HG03378 (cell line): ENCODE data around the gene TTLL5.

Source experiments
- ATAC-seq: cut with Tn5 transposase; IDR thresholded peaks from one replicate; pipeline ENCODE4 v1.9.1; 2021; ENCODE audit warnings: mild to moderate bottlenecking, moderate library complexity; ENCODE audit not compliant: unreplicated experiment

Gene TTLL5

GRCh38 chr14:75794615-75795038, 133.6 kb downstream of the TTLL5 start:
- ATAC-seq, result no peak

GRCh38 chr14:75800792-75801191, 139.7 kb downstream of the TTLL5 start:
- no peak for ATAC-seq

DNA sequence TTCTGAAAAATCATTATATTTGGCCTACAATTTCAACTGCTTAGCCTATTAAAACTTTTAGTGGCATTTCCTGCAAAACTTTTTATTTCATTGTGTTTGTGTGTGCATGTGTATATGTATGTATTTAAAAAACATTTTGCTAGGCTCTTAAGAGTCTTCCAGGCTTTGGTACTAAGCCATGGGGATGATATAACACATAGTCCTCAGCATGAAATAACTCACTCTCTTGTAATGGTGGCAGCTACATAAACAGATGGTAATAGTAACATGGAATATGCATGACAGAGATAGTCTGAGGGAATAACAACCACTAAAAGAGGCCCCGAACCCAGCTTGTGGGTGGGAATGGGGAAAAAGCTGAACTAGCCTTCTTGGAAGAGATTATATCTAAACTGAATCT, 141.4 kb downstream of the TTLL5 start:
- no peak for ATAC-seq

GRCh38 chr14:75803765-75804164, 142.7 kb downstream of the TTLL5 start:
- no peak for ATAC-seq

GRCh38 chr14:75804570-75805275, 143.7 kb downstream of the TTLL5 start:
- no peak for ATAC-seq

- ATAC-seq, result no peak
Measured at GRCh38 chr14:75805646-75806045, 144.6 kb downstream of the TTLL5 start.

GRCh38 chr14:75806352-75806832, 145.3 kb downstream of the TTLL5 start:
- no peak for ATAC-seq

DNA sequence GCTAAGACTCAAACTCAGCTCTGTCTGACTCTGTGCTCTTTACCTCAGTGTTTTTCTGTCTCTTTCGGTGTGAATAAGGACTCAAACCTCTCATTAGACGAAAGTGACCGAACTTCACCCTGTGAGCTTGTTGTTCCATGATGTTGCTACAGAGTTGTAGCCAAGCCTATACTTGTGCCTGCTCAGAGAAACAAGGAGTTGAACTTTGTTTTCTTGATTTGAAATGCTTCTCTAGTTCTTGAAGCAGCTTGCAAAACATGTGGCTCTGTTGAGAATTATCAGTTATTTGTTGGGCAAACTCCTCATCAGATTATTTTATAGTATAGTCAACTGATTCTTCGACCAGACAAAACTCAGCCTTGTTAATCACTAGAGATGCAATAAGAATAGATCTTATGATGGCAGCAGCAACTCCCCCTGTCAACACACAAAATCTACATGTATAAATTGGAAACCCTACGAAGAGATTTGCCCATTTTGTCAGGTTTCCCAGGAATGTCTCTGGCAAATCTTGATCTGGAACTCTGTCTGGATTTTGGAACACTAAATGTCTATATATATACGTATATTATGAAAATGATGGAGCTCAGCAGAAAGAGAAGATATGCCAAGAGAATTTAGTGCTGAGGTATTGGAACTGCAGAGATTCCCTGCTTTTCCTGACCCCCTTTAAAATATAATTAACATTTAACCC, 146.8 kb downstream of the TTLL5 start:
- no peak for ATAC-seq

DNA sequence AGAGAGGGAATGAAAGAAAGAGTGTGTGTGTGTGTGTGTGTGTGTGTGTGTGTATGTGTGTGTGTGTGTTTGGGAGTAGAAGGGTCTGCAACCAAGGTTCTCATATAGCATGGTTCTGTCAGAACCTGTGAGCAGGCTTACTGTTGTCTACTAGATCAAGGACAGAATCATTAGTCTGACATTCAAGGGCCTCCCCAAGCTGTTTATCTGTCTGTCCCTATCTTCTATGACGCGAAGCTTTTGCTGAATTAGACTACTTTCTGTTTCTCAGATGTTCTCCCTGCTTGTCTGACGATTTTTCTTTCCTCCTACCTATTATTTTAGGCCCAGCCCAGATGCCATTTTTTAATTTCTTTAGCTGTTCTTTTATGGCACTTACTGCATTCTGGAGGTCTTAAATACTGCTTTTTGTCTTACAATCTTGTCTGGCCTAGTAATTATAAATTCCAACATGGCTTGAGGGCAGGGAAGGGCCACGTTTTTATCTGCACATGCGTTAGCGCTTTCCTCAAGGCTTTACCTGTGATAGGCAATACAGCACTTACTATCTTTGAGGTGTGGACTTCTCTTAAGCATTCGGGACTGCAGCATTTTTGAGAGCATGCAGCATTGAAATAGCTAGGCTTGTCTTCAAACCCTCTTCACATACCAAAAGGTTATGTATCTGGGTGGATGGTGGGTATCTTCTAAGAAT, 150.2 kb downstream of the TTLL5 start:
- ATAC-seq, result no peak

DNA sequence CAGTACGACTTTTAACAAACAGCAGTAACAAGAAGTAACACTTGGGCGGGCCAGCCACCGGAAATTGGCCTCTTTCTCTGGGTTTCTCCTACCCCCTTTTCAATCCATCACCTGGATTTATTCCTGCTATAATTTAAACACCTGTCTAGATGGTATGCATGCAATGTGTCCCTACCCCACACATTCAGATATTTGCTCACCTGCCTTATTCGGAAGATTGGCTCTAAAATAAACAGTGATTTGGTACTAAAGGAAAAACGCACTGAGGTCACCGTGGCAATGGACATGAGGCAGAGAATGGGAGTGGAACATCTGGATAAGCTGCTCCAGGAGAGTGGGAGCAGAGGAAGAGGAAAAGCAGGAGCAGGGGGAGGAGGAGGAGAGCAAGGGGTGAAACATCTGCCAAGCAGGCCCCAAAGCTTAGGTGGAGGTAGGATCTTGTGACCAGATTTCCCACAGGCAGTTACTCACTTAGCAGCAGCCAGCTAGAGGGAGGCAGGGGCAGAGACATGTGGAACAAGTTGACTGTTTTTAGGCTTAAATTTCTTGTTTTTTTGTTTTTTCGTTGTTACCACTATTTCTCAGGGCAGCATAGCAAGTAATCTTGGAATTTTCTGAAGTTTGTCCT, 150.9 kb downstream of the TTLL5 start:
- ATAC-seq, result no peak

DNA sequence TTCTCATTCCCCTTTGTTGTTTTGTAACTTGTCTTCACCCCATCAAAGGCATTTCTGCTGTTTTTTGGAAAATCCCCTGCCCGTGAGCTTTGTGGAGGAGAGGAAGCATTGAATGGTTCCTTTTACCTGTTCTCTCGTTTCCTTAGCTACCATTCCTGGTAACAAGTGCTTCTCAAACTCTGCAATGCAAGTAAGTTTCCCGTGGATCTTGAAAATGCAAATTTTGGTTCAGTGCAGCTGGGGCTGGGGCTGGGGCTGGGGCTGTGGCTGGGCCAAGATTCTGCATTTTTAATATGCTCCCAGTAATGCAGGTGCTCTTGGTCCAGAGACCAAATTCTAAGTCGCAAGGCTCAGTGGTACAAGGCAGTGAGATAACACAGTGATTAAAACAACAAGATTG, 151.6 kb downstream of the TTLL5 start:
- ATAC-seq, result no peak

- ATAC-seq, result no peak
Measured at GRCh38 chr14:75820761-75821160, 159.7 kb downstream of the TTLL5 start.

GRCh38 chr14:75821831-75822521, 160.9 kb downstream of the TTLL5 start:
- no peak for ATAC-seq

GRCh38 chr14:75822522-75823141, 161.6 kb downstream of the TTLL5 start:
- no peak for ATAC-seq

DNA sequence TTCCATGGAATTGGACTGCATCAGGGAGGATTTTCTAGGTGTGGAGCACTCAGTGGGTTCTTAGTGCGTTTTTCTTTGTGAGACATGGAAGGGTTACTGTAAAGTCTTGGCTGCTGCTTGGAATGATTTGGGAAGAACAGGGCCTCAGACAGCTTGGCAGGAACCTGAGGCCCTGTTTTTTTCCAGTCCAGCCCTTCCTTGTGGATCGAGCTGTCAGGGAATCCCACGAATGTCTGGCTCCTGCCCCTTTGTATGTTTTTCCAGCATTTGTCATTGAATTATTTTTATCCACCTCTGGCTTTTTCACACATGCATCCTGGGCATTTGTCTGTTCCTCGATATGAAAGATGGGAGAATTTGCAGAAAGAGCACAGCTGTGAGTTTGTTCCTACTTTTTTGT, 162.3 kb downstream of the TTLL5 start:
- ATAC-seq, result no peak

- no peak for ATAC-seq
Measured at GRCh38 chr14:75824318-75824717, 163.3 kb downstream of the TTLL5 start.

- ATAC-seq, result no peak
Measured at GRCh38 chr14:75825147-75825592, 164.1 kb downstream of the TTLL5 start.

GRCh38 chr14:75826599-75826998, 165.6 kb downstream of the TTLL5 start:
- no peak for ATAC-seq

DNA sequence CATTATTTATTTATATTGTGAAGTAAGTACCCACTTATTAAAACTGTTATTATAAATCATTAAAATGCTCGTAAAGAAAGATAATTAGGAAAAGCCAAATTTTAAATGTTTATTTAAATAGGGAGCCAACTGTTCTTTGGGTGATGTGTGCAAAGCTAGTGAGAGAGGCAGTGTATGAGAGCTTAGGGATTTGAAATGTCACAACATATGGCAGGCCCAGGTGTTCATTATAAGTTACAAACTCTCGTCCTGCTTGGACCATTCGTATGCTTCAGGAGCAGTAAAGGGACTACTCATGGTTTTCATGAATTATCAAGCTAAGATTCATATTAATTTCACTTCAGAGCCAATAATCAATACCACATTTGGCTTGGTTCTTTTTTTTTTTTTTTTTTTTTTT, 166.3 kb downstream of the TTLL5 start:
- no peak for ATAC-seq

GRCh38 chr14:75829316-75829715, 168.3 kb downstream of the TTLL5 start:
- no peak for ATAC-seq
